GM15510 (cell line): ENCODE data around the gene MAST4.

ENCODE experiments used
- POLR2A ChIP-seq: IDR thresholded peaks from 3 replicates; pipeline ENCODE4 v1.6.1; 2011; ENCODE audit warnings: borderline replicate concordance; ENCODE audit not compliant: insufficient read length; ENCODE audit errors: extremely low read depth

MAST4 gene

DNA sequence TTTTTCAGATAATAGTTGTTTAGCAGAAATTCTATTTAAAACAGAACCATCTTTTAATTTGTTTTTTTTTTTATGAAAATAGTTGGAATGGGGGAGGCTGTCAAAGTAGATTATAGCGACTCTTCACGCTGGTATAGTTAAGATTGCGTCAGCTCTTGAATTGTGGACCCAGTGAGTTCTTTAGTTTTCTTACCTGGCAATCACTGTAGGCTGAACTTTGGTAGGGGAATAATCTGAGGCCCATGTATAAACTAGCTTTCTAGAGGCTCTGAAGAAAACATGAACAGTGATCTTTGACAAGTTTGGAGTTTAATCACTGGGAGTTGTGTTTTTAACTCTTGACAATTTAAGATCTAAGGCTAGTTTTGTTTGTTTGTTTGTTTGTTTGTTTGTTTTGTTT, 519.6 kb downstream of the MAST4 start:
- TF ChIP-seq POLR2A: no peak

- no peak for TF ChIP-seq POLR2A
Observed at GRCh38 chr5:67118050-67118620, 521.9 kb downstream of the MAST4 start.

- TF ChIP-seq POLR2A: no peak
Observed at GRCh38 chr5:67119010-67119409, 522.8 kb downstream of the MAST4 start.

DNA sequence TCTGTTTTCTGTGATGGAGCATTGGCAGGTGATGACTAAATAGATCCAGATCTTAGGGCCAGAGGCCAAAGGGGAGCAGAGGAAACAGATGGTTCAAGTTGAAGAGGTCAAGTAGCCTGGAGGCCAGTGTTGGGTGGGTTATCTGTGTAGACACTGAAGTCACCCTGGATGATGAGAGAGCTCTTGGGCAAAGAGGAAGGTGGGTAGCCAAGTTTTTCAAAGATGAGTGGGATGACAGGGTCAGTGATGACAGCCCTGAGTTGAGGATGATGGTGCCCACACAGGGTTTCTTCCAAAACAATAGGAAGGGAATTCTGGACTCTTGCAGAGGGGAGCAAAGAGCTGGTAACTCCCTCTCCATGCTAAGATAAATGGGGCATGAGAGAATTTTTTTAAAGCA, 523.8 kb downstream of the MAST4 start:
- no peak for TF ChIP-seq POLR2A

DNA sequence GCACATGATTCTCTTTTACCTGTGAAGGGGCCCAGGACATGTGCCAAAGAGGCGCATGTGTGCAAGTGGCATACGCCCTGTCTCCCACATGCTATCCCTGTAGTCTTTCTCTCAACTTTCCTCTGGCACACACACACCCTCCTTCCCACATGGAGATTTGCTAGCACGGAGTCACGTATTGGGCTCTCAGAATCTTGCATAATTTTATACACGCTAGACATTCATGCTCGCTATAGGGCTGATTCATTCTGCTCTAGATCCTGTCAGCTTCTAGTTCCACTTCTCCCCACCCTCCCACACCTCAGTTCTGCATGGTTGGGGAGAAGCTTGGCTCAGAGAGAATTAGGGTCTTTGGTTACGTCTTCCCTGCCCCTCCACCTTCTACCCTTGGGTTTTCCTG, 527.6 kb downstream of the MAST4 start:
- no peak for TF ChIP-seq POLR2A

DNA sequence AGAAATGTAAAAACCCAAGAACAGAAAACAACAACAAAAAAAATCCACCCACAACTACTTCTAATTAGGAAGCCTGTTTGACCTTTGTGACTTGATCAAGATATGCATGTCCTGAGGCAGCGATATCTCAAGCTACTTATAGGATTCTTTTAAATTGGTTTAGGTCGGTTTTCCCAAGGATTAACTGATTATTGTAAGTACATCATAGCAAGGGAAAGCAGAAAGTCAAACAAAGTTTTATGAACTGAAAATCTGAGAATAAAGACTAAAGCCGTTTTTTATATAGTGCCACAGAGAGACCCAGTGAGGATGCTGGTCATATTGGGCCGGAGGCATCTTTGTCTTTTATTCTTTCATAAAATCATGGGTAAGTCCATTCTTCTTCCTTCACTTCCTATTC, 528.4 kb downstream of the MAST4 start:
- TF ChIP-seq POLR2A: no peak

GRCh38 chr5:67129768-67130167, 533.6 kb downstream of the MAST4 start:
- no peak for TF ChIP-seq POLR2A

DNA sequence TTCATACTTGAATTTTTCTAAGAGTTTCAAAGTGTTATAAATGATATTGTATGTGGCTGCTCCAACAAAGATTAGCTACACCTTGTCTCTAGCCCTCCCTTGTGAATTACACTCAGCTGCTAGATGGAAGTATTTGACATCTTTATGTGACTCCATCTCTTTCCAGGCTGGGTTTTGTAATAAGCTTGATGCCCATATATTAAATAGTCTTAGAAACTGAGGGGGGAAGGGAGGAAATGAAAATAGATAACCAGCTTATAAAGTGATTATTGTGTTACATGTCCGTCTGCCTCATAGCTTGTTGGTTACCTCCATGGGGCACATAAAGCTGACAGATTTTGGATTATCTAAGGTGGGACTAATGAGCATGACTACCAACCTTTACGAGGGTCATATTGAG, 537.0 kb downstream of the MAST4 start:
- TF ChIP-seq POLR2A: no peak

DNA sequence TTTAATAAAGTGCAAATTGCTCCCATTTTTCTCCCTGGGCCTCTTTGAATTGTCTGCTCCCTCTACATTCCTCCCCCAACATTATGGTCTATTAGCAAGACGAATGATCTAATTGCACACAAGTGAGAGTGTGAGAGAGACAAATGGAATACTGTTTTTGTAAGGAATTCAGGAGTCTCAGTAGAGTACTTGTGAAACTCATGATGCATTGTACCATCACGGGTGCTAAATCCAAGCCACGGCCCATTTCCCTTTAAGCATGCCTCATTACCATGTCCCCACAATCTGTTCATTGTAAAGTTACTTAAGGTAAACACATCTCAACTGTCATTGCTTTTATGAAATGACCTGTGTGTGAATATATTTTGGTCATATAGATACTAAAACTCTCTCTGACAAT, 537.6 kb downstream of the MAST4 start:
- TF ChIP-seq POLR2A: no peak

DNA sequence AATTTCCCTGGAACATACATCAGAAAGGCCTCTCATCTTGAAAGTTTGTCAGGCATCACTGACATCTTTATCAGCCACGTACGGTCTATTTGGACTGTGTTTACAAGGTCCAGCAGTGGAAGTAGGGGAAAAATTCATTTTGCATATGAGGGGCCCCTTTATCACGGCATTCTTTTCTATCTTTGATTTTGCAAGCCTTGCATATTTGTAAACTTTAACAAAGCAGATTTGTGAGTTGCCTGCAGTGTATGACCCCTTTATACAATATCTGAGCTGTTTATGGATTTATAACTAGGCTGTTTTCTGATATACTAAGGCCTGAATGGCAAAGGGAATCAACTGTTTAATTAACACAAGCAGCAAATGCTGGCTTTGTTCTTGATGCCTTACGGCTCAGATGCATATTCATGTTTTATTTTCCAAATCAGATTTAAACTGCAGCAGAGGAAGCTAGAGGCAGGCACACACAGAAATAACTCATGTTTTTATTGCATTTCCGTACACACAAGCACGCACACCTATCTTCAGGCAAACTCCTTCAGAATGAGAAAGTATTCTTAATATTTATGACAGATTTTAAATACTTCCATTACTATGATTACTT, 539.3 kb downstream of the MAST4 start:
- no peak for TF ChIP-seq POLR2A

- TF ChIP-seq POLR2A: no peak
Observed at GRCh38 chr5:67139030-67139429, 542.8 kb downstream of the MAST4 start.

GRCh38 chr5:67140413-67140812, 544.2 kb downstream of the MAST4 start:
- TF ChIP-seq POLR2A: no peak

GRCh38 chr5:67141644-67142043, 545.5 kb downstream of the MAST4 start:
- TF ChIP-seq POLR2A: no peak

DNA sequence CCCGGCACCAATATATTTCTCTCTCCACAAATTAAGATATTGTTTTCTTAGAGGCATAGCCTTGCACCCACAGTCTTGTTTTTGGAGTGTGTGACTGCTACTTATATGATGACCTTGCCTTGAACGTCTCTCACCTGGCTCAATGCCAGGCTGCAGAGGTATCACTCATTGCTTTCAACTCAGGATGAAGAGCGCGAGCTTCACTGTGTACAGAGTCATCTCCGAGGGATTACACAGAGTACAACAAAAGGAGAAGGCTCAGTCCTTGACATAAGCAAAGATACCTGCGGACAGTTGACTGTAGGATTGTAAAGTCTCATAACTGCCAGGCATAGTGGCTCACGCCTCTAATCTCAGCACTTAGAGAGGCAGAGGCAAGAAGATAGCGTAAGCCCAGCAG, 546.6 kb downstream of the MAST4 start:
- TF ChIP-seq POLR2A: no peak

GRCh38 chr5:67143549-67143948, 547.4 kb downstream of the MAST4 start:
- no peak for TF ChIP-seq POLR2A

DNA sequence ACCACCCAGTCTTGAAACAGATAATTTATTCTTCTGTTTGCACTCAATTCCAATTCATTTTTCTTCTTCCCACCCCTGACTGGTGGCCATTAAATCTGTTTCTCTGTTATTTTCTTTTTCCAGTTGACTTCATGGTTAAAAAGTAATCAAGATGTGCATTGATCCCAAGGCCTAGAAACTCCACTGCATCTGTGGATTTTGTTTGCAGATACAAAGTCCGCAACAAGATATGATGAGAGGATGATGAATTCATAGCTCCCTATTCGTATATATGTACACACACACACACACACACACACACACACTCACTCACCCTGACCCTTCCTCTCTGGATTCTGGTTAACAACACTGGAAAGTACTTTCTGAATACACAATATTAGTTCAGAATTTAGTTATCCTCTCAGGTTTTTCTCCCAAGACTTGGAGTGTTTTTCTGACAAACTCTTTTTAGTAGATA, 548.0 kb downstream of the MAST4 start:
- no peak for TF ChIP-seq POLR2A

DNA sequence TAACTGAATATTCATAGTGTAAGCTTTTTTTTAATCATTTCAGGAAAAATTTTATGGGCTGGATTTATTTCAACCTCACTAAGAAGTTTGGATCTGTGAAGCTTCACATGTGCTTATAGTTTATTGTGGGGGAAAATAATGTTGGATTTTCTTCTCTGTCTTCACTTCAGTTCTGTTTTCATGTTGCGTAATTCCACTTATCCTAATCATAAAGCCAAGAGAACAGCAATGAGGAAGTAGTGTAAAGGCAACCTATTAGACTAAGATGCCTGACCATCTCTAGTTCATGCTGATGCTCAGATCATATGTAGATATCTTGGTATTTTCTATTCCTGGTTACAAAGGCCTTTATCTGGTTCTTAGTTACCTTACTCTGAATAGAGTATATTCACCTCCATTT, 550.4 kb downstream of the MAST4 start:
- TF ChIP-seq POLR2A: no peak

- TF ChIP-seq POLR2A: no peak
Observed at GRCh38 chr5:67146981-67147380, 550.8 kb downstream of the MAST4 start.

DNA sequence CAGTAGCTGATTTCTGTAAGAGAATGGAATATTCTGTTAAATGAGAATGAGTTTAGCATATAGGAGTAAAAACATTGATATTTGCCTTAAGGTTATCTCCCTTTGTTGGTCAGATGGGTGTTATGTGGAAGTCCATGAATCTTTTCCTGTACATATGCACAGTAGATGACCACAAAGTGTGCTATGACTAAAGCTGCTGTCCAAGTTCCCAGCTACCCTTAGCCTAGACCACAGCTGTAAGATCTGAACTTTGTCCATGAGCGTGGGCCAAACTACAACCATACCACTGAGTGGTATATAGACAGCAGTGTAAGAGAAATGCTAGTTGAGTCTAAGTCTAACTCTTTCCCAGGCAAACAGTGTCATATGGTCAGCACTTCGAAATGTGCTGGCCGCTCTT, 551.6 kb downstream of the MAST4 start:
- TF ChIP-seq POLR2A: no peak
